SK-N-SH (cell line): Measurements from ENCODE around the gene LSM7. TPM values are rescaled to one million over a fixed set of nuclear protein-coding genes. Genes with fewer than 3 reads are reported as not detected.
A peak's percentile ranks its signal among the peaks of the same experiment; 100 is the strongest.

Experiments used
- CTCF ChIA-PET: fragments of 300-600, 350-600 bp; formaldehyde crosslinking; extraction: SDS; loops from one replicate; lab custom pipeline; 2021; lab: Yijun Ruan, JAX
- POLR2A ChIA-PET: fragments of 350-600 bp; sonication (Branson Sonifier 250); formaldehyde crosslinking; extraction: SDS; loops from one replicate; lab custom pipeline; 2020; ENCODE audit warnings: antibody characterized with exemption, inconsistent platforms; lab: Yijun Ruan, JAX
- DNase-seq: peaks from one replicate; pipeline ENCODE4 v3.0.0; 2012
- H2AFZ ChIP-seq: fragments of 200-600 bp; sonication (generic); 2 replicates; pipeline ENCODE4 v1.8.1; 2016; ENCODE audit warnings: antibody characterized with exemption, mild to moderate bottlenecking, low read depth
- H3F3A ChIP-seq: fragments of 200-600 bp; sonication (generic); replicated peaks from 2 replicates; pipeline ENCODE3; 2016; ENCODE audit warnings: antibody characterized with exemption, mild to moderate bottlenecking; ENCODE audit not compliant: insufficient read depth
- H3K27ac ChIP-seq, 2 experiments: fragments of 200-500 bp in 1 of 2; fragments of 200-600 bp in 1 of 2; sonication (Bioruptor generic) in 1 of 2; sonication (generic), shearing (Covaris generic) in 1 of 2; 2 replicates each; pipeline versions ENCODE4 v1.5.1 to v1.6.1; 2014 to 2016; ENCODE audit warnings: low read depth in 2 of 2, inconsistent platforms in 1 of 2, low read length in 1 of 2, mild to moderate bottlenecking in 1 of 2, mixed read lengths in 1 of 2
- H3K27me3 ChIP-seq: fragments of 200-600 bp; sonication (generic), shearing (Covaris generic); 2 replicates; pipeline ENCODE4 v1.6.1; 2016; ENCODE audit warnings: mixed run types; ENCODE audit not compliant: insufficient read depth
- H3K36me3 ChIP-seq, 2 experiments: fragments of 200-500 bp in 1 of 2; fragments of 200-600 bp in 1 of 2; sonication (Bioruptor generic) in 1 of 2; sonication (generic) in 1 of 2; replicated peaks in 1 of 2; 2 replicates each; pipeline versions ENCODE3 to v1.5.1; 2014 to 2016; ENCODE audit warnings: low read length in 1 of 2, mild to moderate bottlenecking in 1 of 2; ENCODE audit not compliant: insufficient read depth in 2 of 2, control insufficient read depth in 1 of 2
- H3K4me1 ChIP-seq, 2 experiments: fragments of 200-500 bp in 1 of 2; fragments of 200-600 bp in 1 of 2; sonication (Bioruptor generic) in 1 of 2; sonication (generic), shearing (Covaris generic) in 1 of 2; 2 replicates each; pipeline versions ENCODE4 v1.5.1 to v1.6.1; 2014 to 2016; ENCODE audit warnings: low read depth in 1 of 2, low read length in 1 of 2, mixed run types in 1 of 2; ENCODE audit not compliant: insufficient read depth in 2 of 2, control insufficient read depth in 1 of 2
- H3K4me2 ChIP-seq: fragments of 200-600 bp; sonication (generic), shearing (Covaris generic); 2 replicates; pipeline ENCODE4 v1.6.1; 2017; ENCODE audit warnings: mixed run types
- H3K4me3 ChIP-seq, 2 experiments: fragments of 200-500 bp in 1 of 2; fragments of 200-600 bp in 1 of 2; sonication (Bioruptor generic) in 1 of 2; sonication (generic), shearing (Covaris generic) in 1 of 2; 2 replicates each; pipeline versions ENCODE4 v1.5.1 to v1.8.1; 2014 to 2016; ENCODE audit warnings: low read depth in 2 of 2, inconsistent platforms in 1 of 2, low read length in 1 of 2, mild to moderate bottlenecking in 1 of 2, mixed read lengths in 1 of 2, moderate library complexity in 1 of 2
- H3K79me2 ChIP-seq: fragments of 200-600 bp; sonication (generic); 2 replicates; pipeline ENCODE4 v1.8.1; 2017; ENCODE audit warnings: mild to moderate bottlenecking; ENCODE audit not compliant: insufficient read depth
- H3K9ac ChIP-seq: fragments of 200-600 bp; sonication (generic); 2 replicates; pipeline ENCODE4 v1.6.1; 2017; ENCODE audit warnings: mixed run types
- H3K9me2 ChIP-seq: fragments of 200-600 bp; sonication (generic); 2 replicates; pipeline ENCODE4 v1.6.1; 2017; ENCODE audit warnings: mixed run types
- H3K9me3 ChIP-seq: fragments of 200-600 bp; sonication (generic); 2 replicates; pipeline ENCODE4 v1.6.1; 2017; ENCODE audit warnings: mixed run types, mild to moderate bottlenecking, moderate library complexity
- H4K20me1 ChIP-seq: fragments of 200-600 bp; sonication (generic); 2 replicates; pipeline ENCODE4 v1.6.1; 2017; ENCODE audit warnings: mild to moderate bottlenecking, mixed run types; ENCODE audit not compliant: insufficient read depth
- CTCF ChIP-seq: fragments of 200-600 bp; sonication (generic); IDR thresholded peaks from 2 replicates; pipeline ENCODE4 v1.6.1; 2017; ENCODE audit warnings: antibody characterized with exemption, mild to moderate bottlenecking, moderate library complexity
- ELF1 ChIP-seq: IDR thresholded peaks from 2 replicates; pipeline ENCODE4 v1.4.0; 2012
- EP300 ChIP-seq, 2 experiments: IDR thresholded peaks; 2 replicates each; pipeline versions ENCODE4 v1.4.0 to v1.6.1; 2012; ENCODE audit warnings: borderline replicate concordance in 1 of 2, low read depth in 1 of 2, low read length in 1 of 2
- FOSL2 ChIP-seq: IDR thresholded peaks from 2 replicates; pipeline ENCODE4 v1.4.0; 2012; ENCODE audit warnings: low read depth, mild to moderate bottlenecking, moderate library complexity, borderline replicate concordance
- FOXJ3 ChIP-seq: sonication (generic); formaldehyde crosslinking; IDR thresholded peaks from 2 replicates; pipeline ENCODE4 v1.5.1; 2020; ENCODE audit warnings: mild to moderate bottlenecking, missing genetic modification reagents
- IRF3 ChIP-seq: fragments of 150-350 bp; IDR thresholded peaks from 2 replicates; pipeline ENCODE4 v1.6.1; 2016; ENCODE audit warnings: mild to moderate bottlenecking, low read depth, low read length
- JUND ChIP-seq: IDR thresholded peaks from 2 replicates; pipeline ENCODE4 v1.4.0; 2012
- MAX ChIP-seq: IDR thresholded peaks from 2 replicates; pipeline ENCODE4 v1.4.0; 2012; ENCODE audit warnings: low read depth
- PBX3 ChIP-seq: IDR thresholded peaks from 2 replicates; pipeline ENCODE4; 2012
- POLR2AphosphoS5 ChIP-seq: IDR thresholded peaks from 2 replicates; pipeline ENCODE4 v1.6.1; 2012; ENCODE audit warnings: low read depth, low read length
- RAD21 ChIP-seq: IDR thresholded peaks from 2 replicates; pipeline ENCODE4 v1.6.1; 2012; ENCODE audit warnings: mild to moderate bottlenecking, low read length
- REST ChIP-seq: IDR thresholded peaks from 2 replicates; pipeline ENCODE4 v1.6.1; 2012; ENCODE audit warnings: mild to moderate bottlenecking, low read depth, low read length, moderate library complexity
- SIN3A ChIP-seq: IDR thresholded peaks from 2 replicates; pipeline ENCODE4 v1.6.1; 2012; ENCODE audit warnings: low read depth, mild to moderate bottlenecking, low read length, moderate library complexity, borderline replicate concordance
- SMC3 ChIP-seq: IDR thresholded peaks from 2 replicates; pipeline ENCODE4 v1.6.1; 2012; ENCODE audit warnings: low read depth, low read length, improper control_type of control experiment
- TAF1 ChIP-seq: IDR thresholded peaks from 2 replicates; pipeline ENCODE4 v1.6.1; 2012; ENCODE audit warnings: low read depth, mild to moderate bottlenecking, low read length, moderate library complexity, borderline replicate concordance
- USF1 ChIP-seq: IDR thresholded peaks from 2 replicates; pipeline ENCODE4 v1.4.0; 2012; ENCODE audit warnings: low read depth, borderline replicate concordance
- USF2 ChIP-seq: fragments of 150-350 bp; IDR thresholded peaks from 2 replicates; pipeline ENCODE4 v1.6.1; 2017; ENCODE audit warnings: antibody characterized with exemption, low read length, low read depth, borderline replicate concordance
- YY1 ChIP-seq: IDR thresholded peaks from 2 replicates; pipeline ENCODE4 v1.4.0; 2012; ENCODE audit warnings: low read depth, mild to moderate bottlenecking
- WGBS: methylation state at CpG from one replicate; pipeline ENCODE4 v1.1.6; 2017; ENCODE audit warnings: low lambda C conversion rate; 5-methylcytosine and 5-hydroxymethylcytosine counted together
- polyA plus RNA-seq, 3 experiments: library from polyadenylated mRNA; depleted of rRNA; stranded (reverse); fragments of >200 nt; gene quantifications; 2 replicates each; pipeline ENCODE4 v1.2.3, GENCODE V29; 2012

The LSM7 gene
- polyA plus RNA-seq (2012; rRNA removed), result 1,077 and 1,193 TPM in 2 replicates
- polyA plus RNA-seq (2012; cell fraction: cytosol; rRNA removed), result 767 and 1,013 TPM in 2 replicates
- polyA plus RNA-seq (2012; cell fraction: nucleus; rRNA removed), result 353 and 686 TPM in 2 replicates

GRCh38 chr19:2328401-2329148, at the start of gene LSM7, which contains the start of gene SPPL2B:
Gene LSM7, minus strand, starts transcription at chr19:2328586. Its CDS starts 20 bp downstream, at chr19:2328566.
Gene SPPL2B, plus strand, starts transcription at chr19:2328684. Its CDS starts 26 bp downstream, at chr19:2328710.
- Histone ChIP-seq H3F3A (no peaks in the 10 kb centered on the region), H3K4me3 (peak within 1 kb of the TSS; percentile 76 to 91), H3K27me3 (no peaks in the 10 kb centered on the region), H3K79me2 (peaks cover 76% of the 10 kb centered on the region), H3K36me3 (peaks cover 3 to 14% of the 10 kb centered on the region in 2 experiments), H3K4me2 (peak within 1 kb of the TSS; percentile 92), H4K20me1 (peaks cover 19% of the 10 kb centered on the region; the same call in 1 of the 2 replicates), H3K9me2 (no peaks in the 10 kb centered on the region), H3K9me3 (no peaks in the 10 kb centered on the region), H3K4me1 (peaks cover 6 to 14% of the 10 kb centered on the region in 2 experiments; a peak in 2 of 4 replicates), H3K9ac (peak within 1 kb of the TSS; percentile 81), H3K27ac (peak within 1 kb of the TSS; percentile 67 to 84), H2AFZ (peak within 1 kb of the TSS; percentile 67)
- WGBS, result 0% methylated on average over 32 of the region's 89 CpGs
- ChIA-PET POLR2A (no interaction called here), CTCF (interaction anchor here (0.9 to 5.2 kb wide), 5 partner anchors 10 to 54 kb away, joined by 3 to 51 read pairs (median 3); no protein-coding TSS in a partner anchor)
- DNase-seq, result peak; percentile 100
- TF ChIP-seq USF1, result no peak
- TF ChIP-seq FOSL2, result no peak
- TF ChIP-seq PBX3, result no peak
- TF ChIP-seq RAD21, result no peak
- 0 out of 2 replicates have a peak, but pooled peaks have one; percentile 47 for TF ChIP-seq SIN3A
- TF ChIP-seq MAX, result peak; percentile 85
- TF ChIP-seq USF2, result no peak
- 0 out of 2 replicates have a peak, but pooled peaks have one; percentile 38 for TF ChIP-seq REST
- no peak for TF ChIP-seq CTCF
- no peak for TF ChIP-seq JUND
- TF ChIP-seq FOXJ3 (CRISPR knock-in tag), result no peak
- TF ChIP-seq POLR2AphosphoS5, result peak; percentile 83; the same call in 1 of the 2 replicates
- TF ChIP-seq ELF1, result no peak
- TF ChIP-seq IRF3, result no peak
- TF ChIP-seq EP300 (IDR thresholded peaks at IDR 0.05; ENCODE audit: borderline replicate concordance in 1 of 2, low read depth in 1 of 2, low read length in 1 of 2), result no peak
- TF ChIP-seq TAF1, result peak; percentile 93
- TF ChIP-seq SMC3, result no peak
- peak; percentile 94 for TF ChIP-seq YY1
